ENCODE data around the gene PTPRD. TPM values are rescaled to one million over a fixed set of nuclear protein-coding genes. Genes with fewer than 3 reads are reported as not detected.

PTPRD gene
- total and polyA plus RNA-seq, 2 donors (not counting 1 experiment from before 2014, with no cell fraction given): not detected

DNA sequence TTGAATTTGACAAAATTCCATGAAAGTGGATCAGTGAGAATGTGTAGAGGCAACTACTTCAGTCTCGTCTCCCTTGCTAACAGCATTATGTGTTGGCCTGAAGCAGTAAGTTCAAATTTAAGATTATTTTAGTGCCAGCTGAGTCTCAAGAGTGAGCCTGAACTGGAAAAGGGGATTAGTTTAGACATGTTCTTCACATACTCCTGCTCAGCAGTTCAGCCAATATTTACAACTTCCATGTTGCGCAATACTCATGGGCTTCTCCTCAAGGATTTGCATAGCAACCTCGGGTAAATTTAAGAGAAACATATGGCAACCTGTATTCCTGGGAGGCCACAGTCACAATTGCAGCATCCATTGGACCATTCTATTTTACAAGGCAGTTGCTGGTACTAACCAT, 553.8 kb downstream of the PTPRD start:
- CTCF ChIA-PET: interaction anchor here (0.7 to 3.7 kb wide), 6 partner anchors 13 to 210 kb away, joined by 3 to 12 read pairs (median 4); no protein-coding TSS in a partner anchor
- no peak overlapping the region for H3K9ac ChIP-seq (ENCODE audit: low read length)
- POLR2A ChIA-PET: no interaction called here

DNA sequence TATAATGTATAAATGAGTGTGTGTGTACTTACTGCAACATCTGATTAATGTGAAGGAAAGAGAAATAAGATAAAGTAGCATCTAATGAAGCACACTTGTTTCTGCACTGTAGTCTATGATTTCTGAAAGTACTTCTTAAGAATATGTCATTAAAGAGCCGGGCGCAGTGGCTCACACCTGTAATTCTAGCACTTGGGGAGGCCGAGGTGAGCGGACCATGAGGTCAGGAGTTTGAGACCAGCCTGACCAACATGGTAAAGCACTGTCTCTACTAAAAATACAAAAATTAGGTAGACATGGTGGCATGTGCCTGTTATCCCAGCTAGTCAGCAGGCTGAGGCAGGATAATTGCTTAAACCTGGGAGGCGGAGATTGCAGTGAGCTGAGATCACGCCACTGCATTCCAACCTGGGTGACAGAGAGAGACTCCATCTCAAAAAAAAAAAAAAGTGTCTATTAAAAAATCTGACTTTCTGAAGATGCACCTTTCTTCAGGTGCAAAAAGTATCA, 556.9 kb downstream of the PTPRD start:
- intact Hi-C loops (cut with micrococcal nuclease): no loop called here
- Histone ChIP-seq H3K4me1 (ENCODE audit: control insufficient read depth in 2 of 2, insufficient read depth in 2 of 2, low read length in 2 of 2) (no peaks in the 10 kb centered on the region), H4K20me1 (ENCODE audit: control insufficient read depth, insufficient read depth, low read length, poor library complexity, severe bottlenecking) (no peaks in the 10 kb centered on the region), H3K9me3 (ENCODE audit: control extremely low read depth in 1 of 3, control insufficient read depth in 2 of 3, insufficient read depth in 1 of 3, low read length in 2 of 3) (no peaks in the 10 kb centered on the region), H3K4me2 (replicated peaks; ENCODE audit: low read depth, low read length, poor library complexity, severe bottlenecking) (no peak overlapping the region), H3K79me2 (ENCODE audit: control insufficient read depth, insufficient read depth, low read length) (no peaks in the 10 kb centered on the region), H3K27ac (ENCODE audit: low read length in 2 of 2) (no peak overlapping the region), H2AFZ (ENCODE audit: insufficient read depth, low read depth, low read length, poor library complexity, severe bottlenecking) (no peak overlapping the region), H3K36me3 (replicated peaks in 1 of 2; ENCODE audit: control extremely low read depth in 1 of 2, control insufficient read depth in 1 of 2, extremely low read depth in 1 of 2, insufficient read depth in 2 of 2, low read length in 1 of 2) (no peaks in the 10 kb centered on the region), H3K27me3 (replicated peaks in 1 of 4; ENCODE audit: control extremely low read depth in 1 of 4, control insufficient read depth in 3 of 4, insufficient read depth in 4 of 4, low read length in 3 of 4) (no peaks in the 10 kb centered on the region), H3K4me3 (ENCODE audit: control extremely low read depth in 1 of 5, extremely low read depth in 1 of 5, insufficient read depth in 1 of 5, low read depth in 2 of 5, low read length in 4 of 5) (no peak overlapping the region), H3K9ac (ENCODE audit: low read length) (no peak overlapping the region)
- WGBS (ENCODE audit: insufficient coverage): no CpG with 5 or more reads among the region's 6 CpGs
- ATAC-seq (ENCODE audit: low read depth) (no peak), DNase-seq (no peak)
- H3K27me3 Mint-ChIP-seq: no peaks in the 10 kb centered on the region
- H3K9me3 Mint-ChIP-seq (ENCODE audit: insufficient read depth): no peaks in the 10 kb centered on the region
- ChIA-PET CTCF (no interaction called here), POLR2A (no interaction called here)
- TF ChIP-seq, protein P1, sequence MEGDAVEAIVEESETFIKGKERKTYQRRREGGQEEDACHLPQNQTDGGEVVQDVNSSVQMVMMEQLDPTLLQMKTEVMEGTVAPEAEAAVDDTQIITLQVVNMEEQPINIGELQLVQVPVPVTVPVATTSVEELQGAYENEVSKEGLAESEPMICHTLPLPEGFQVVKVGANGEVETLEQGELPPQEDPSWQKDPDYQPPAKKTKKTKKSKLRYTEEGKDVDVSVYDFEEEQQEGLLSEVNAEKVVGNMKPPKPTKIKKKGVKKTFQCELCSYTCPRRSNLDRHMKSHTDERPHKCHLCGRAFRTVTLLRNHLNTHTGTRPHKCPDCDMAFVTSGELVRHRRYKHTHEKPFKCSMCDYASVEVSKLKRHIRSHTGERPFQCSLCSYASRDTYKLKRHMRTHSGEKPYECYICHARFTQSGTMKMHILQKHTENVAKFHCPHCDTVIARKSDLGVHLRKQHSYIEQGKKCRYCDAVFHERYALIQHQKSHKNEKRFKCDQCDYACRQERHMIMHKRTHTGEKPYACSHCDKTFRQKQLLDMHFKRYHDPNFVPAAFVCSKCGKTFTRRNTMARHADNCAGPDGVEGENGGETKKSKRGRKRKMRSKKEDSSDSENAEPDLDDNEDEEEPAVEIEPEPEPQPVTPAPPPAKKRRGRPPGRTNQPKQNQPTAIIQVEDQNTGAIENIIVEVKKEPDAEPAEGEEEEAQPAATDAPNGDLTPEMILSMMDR (IDR thresholded peaks at IDR 0.05): no peak
- no peak overlapping the region for H3K27ac Mint-ChIP-seq
- no peaks in the 10 kb centered on the region for H3K4me1 Mint-ChIP-seq
- H3K4me3 Mint-ChIP-seq: no peak overlapping the region

More for the DNA sequence above, 553.8 kb downstream of the PTPRD start:
- Mint-ChIP-seq H3K9me3 (ENCODE audit: insufficient read depth) (no peaks in the 10 kb centered on the region), H3K4me3 (no peak overlapping the region), H3K27me3 (no peaks in the 10 kb centered on the region), H3K4me1 (no peaks in the 10 kb centered on the region), H3K27ac (no peak overlapping the region)
- Histone ChIP-seq H3K27ac (ENCODE audit: low read length in 2 of 2) (no peak overlapping the region), H3K4me1 (ENCODE audit: control insufficient read depth in 2 of 2, insufficient read depth in 2 of 2, low read length in 2 of 2) (no peaks in the 10 kb centered on the region), H3K4me2 (replicated peaks; ENCODE audit: low read depth, low read length, poor library complexity, severe bottlenecking) (no peak overlapping the region), H3K27me3 (replicated peaks in 1 of 4; ENCODE audit: control extremely low read depth in 1 of 4, control insufficient read depth in 3 of 4, insufficient read depth in 4 of 4, low read length in 3 of 4) (no peaks in the 10 kb centered on the region), H3K36me3 (replicated peaks in 1 of 2; ENCODE audit: control extremely low read depth in 1 of 2, control insufficient read depth in 1 of 2, extremely low read depth in 1 of 2, insufficient read depth in 2 of 2, low read length in 1 of 2) (no peaks in the 10 kb centered on the region), H3K79me2 (ENCODE audit: control insufficient read depth, insufficient read depth, low read length) (no peaks in the 10 kb centered on the region), H3K9me3 (ENCODE audit: control extremely low read depth in 1 of 3, control insufficient read depth in 2 of 3, insufficient read depth in 1 of 3, low read length in 2 of 3) (no peaks in the 10 kb centered on the region), H2AFZ (ENCODE audit: insufficient read depth, low read depth, low read length, poor library complexity, severe bottlenecking) (no peak overlapping the region), H3K4me3 (ENCODE audit: control extremely low read depth in 1 of 5, extremely low read depth in 1 of 5, insufficient read depth in 1 of 5, low read depth in 2 of 5, low read length in 4 of 5) (no peak overlapping the region), H4K20me1 (ENCODE audit: control insufficient read depth, insufficient read depth, low read length, poor library complexity, severe bottlenecking) (no peaks in the 10 kb centered on the region)
- WGBS (ENCODE audit: insufficient coverage): 100% methylated on average over 2 of the region's 3 CpGs
- intact Hi-C loops (cut with micrococcal nuclease): no loop called here
- TF ChIP-seq, protein P1 (IDR thresholded peaks at IDR 0.05): no peak
- no peak for TF ChIP-seq EZH2 (IDR thresholded peaks at IDR 0.05; ENCODE audit: borderline replicate concordance, insufficient read depth, low read depth, low read length, poor library complexity, severe bottlenecking)
- DNase-seq (no peak), ATAC-seq (ENCODE audit: low read depth) (no peak)

Measured in B cell (primary cell).